ENCODE results near the gene NHLRC4.

NHLRC4 gene, protein sequence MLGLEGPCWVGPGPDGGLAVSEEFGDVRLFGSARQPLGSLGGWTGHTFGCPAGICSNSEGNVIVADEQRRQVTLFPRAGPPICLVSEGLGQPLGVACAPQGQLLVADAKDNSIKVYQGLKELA

GRCh38 chr16:566475-567372 lies at the start of gene NHLRC4:
TSS of gene NHLRC4 (plus strand) at chr16:567005. CDS start at chr16:568048, 1,043 bp downstream.
- no peak within 1 kb of the TSS for H3K9ac ChIP-seq (ENCODE audit: low read depth, low read length)
- H3K36me3 ChIP-seq (ENCODE audit: control insufficient read depth, insufficient read depth, low read length) = no peaks in the 10 kb centered on the region
- no peaks in the 10 kb centered on the region for H3K9me3 ChIP-seq (ENCODE audit: control insufficient read depth, insufficient read depth, low read length)
- peaks cover 11% of the 10 kb centered on the region for H3K4me1 ChIP-seq (ENCODE audit: control insufficient read depth, insufficient read depth, low read length)
- no peak within 1 kb of the TSS for H3K27ac ChIP-seq (ENCODE audit: low read depth, low read length)
- H3K27me3 ChIP-seq (ENCODE audit: control insufficient read depth, insufficient read depth, low read length) = peaks cover 9% of the 10 kb centered on the region
- no peak within 1 kb of the TSS for H3K4me3 ChIP-seq (ENCODE audit: low read depth, low read length)

GRCh38 chr16:518858-519257 lies 47.9 kb upstream of the NHLRC4 start:
- Histone ChIP-seq H3K9ac (ENCODE audit: low read depth, low read length) (no peak overlapping the region), H3K27me3 (ENCODE audit: control insufficient read depth, insufficient read depth, low read length) (no peaks in the 10 kb centered on the region), H3K27ac (ENCODE audit: low read depth, low read length) (no peak overlapping the region), H3K9me3 (ENCODE audit: control insufficient read depth, insufficient read depth, low read length) (no peaks in the 10 kb centered on the region), H3K36me3 (ENCODE audit: control insufficient read depth, insufficient read depth, low read length) (peaks cover 46% of the 10 kb centered on the region), H3K4me3 (ENCODE audit: low read depth, low read length) (no peak overlapping the region), H3K4me1 (ENCODE audit: control insufficient read depth, insufficient read depth, low read length) (no peaks in the 10 kb centered on the region)

DNA sequence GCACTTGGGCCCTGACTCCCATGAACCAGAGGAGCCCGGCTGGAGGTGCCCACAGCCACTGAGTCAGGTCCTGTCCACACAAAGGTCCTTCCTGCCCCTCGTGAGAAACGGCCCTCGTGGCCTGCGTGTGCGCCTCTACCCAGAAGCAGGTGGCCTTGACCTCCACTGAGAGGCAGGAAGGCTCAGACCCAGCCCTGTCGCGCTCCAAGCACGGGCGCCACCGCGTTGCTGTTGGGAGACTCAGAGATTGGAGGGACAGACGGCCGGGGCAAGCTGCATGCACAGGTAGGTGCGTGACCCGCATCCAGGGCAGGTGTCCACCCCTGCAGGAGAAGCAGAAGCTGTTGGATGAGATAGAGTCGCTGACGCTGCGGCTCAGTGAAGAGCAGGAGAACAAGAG lies 47.4 kb upstream of the NHLRC4 start:
- no peak overlapping the region for H3K9ac ChIP-seq (ENCODE audit: low read depth, low read length)
- H3K27me3 ChIP-seq (ENCODE audit: control insufficient read depth, insufficient read depth, low read length) = no peaks in the 10 kb centered on the region
- H3K4me3 ChIP-seq (ENCODE audit: low read depth, low read length) = no peak overlapping the region
- peaks cover 46% of the 10 kb centered on the region for H3K36me3 ChIP-seq (ENCODE audit: control insufficient read depth, insufficient read depth, low read length)
- H3K9me3 ChIP-seq (ENCODE audit: control insufficient read depth, insufficient read depth, low read length) = no peaks in the 10 kb centered on the region
- no peaks in the 10 kb centered on the region for H3K4me1 ChIP-seq (ENCODE audit: control insufficient read depth, insufficient read depth, low read length)
- no peak overlapping the region for H3K27ac ChIP-seq (ENCODE audit: low read depth, low read length)

DNA sequence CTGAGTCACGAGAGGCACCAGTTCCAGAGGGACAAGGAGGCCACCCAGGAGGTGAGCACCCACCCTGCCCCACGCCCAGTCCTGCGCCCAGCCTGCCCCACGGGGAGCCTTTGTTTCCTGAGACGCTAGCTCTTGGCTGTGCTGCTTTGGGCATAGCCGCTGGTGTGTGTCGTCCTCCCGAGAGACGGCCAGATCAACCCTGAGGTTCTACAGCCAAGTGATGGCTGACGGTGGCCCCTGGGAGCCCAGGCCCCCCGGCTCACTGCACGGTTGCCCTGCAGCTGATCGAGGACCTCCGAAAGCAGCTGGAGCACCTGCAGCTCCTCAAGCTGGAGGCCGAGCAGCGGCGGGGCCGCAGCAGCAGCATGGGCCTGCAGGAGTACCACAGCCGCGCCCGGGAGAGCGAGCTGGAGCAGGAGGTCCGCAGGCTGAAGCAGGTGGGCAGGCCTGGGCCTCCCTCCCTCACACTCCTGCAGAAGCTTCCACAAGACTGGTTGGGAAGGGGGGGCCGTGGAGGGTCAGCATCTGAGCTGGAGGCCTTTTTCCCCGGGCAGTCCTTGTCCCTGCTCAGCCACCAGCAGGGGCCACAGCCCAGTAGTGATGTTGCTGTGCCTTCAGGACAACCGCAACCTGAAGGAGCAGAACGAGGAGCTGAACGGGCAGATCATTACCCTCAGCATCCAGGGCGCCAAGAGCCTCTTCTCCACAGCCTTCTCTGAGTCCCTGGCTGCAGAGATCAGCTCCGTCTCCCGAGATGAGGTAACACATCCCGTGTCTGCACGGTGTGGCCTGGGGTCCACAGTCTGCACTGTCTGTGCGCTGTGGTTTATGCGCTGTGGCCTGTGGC lies 46.7 kb upstream of the NHLRC4 start:
- Histone ChIP-seq H3K4me3 (ENCODE audit: low read depth, low read length) (no peak overlapping the region), H3K36me3 (ENCODE audit: control insufficient read depth, insufficient read depth, low read length) (peaks cover 42% of the 10 kb centered on the region), H3K9me3 (ENCODE audit: control insufficient read depth, insufficient read depth, low read length) (no peaks in the 10 kb centered on the region), H3K27ac (ENCODE audit: low read depth, low read length) (no peak overlapping the region), H3K9ac (ENCODE audit: low read depth, low read length) (no peak overlapping the region), H3K27me3 (ENCODE audit: control insufficient read depth, insufficient read depth, low read length) (no peaks in the 10 kb centered on the region), H3K4me1 (ENCODE audit: control insufficient read depth, insufficient read depth, low read length) (no peaks in the 10 kb centered on the region)

DNA sequence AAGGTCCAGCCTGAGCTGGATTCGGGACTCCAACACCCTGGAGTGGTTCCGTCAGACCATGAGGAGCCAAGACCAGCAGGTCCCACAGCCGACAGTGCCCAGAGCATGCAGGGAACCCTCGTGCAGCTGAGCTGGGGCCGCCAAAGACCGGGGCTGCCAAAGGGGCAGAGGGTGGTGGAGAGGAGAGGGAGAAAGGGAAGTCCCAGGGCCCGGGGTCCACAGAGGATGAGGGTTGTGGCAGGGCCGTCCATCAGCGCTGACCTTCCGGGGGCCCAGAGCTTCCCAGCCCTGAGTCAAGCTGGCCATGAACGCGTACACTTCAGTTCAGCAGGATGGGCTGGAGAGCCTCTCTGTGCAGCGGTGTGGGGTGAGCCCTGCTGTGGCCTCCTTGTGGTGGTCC lies 46.0 kb upstream of the NHLRC4 start:
- Histone ChIP-seq H3K4me1 (ENCODE audit: control insufficient read depth, insufficient read depth, low read length) (no peaks in the 10 kb centered on the region), H3K27ac (ENCODE audit: low read depth, low read length) (no peak overlapping the region), H3K4me3 (ENCODE audit: low read depth, low read length) (no peak overlapping the region), H3K27me3 (ENCODE audit: control insufficient read depth, insufficient read depth, low read length) (no peaks in the 10 kb centered on the region), H3K9ac (ENCODE audit: low read depth, low read length) (no peak overlapping the region), H3K9me3 (ENCODE audit: control insufficient read depth, insufficient read depth, low read length) (no peaks in the 10 kb centered on the region), H3K36me3 (ENCODE audit: control insufficient read depth, insufficient read depth, low read length) (peaks cover 36% of the 10 kb centered on the region)

DNA sequence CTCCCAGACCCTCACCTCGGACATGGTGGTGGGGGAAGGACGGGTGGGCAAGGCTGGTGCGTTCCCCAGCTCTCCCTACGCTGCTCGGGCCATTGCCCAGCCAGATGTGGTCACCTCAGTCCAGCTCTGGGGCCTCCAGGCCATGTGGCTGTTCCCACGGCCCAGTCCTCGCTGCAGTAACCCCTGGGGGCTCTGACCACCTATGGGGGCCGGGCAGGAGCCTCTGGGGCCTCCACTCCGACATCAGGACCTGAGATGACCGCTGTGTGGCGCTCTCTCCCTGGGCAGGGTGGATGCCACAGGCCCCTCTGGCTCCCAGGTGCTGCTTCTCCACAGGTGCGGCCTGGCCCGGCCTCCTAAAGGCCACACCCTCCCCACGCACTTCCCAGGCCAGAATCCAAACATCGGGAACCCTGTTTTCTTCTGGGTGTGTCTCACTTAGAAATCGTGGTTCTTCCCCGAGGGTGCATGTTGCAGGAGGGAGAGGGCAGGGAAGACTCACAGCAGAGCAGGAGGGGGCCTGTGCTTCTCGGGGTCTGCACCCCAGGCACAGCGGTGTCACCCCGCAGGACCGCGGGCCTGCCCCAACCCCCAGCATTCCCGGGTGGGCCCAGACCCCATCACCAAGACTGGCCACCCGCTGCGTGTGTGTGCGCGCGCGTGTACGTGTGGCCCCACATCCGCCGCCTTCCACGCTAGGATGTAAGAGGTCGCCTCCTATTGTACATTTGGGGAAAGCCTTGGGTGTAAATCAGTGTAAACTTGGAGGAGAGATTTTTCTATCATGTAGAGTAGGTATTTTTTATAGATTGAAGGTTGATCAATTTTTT lies 45.2 kb upstream of the NHLRC4 start:
- H3K36me3 ChIP-seq (ENCODE audit: control insufficient read depth, insufficient read depth, low read length) = peaks cover 31% of the 10 kb centered on the region
- peaks cover 7% of the 10 kb centered on the region; the same call in 1 of the 2 replicates for H3K4me1 ChIP-seq (ENCODE audit: control insufficient read depth, insufficient read depth, low read length)
- no peak overlapping the region for H3K4me3 ChIP-seq (ENCODE audit: low read depth, low read length)
- no peak overlapping the region for H3K27ac ChIP-seq (ENCODE audit: low read depth, low read length)
- no peak overlapping the region for H3K9ac ChIP-seq (ENCODE audit: low read depth, low read length)
- no peaks in the 10 kb centered on the region for H3K27me3 ChIP-seq (ENCODE audit: control insufficient read depth, insufficient read depth, low read length)
- H3K9me3 ChIP-seq (ENCODE audit: control insufficient read depth, insufficient read depth, low read length) = no peaks in the 10 kb centered on the region

GRCh38 chr16:522320-523096 lies 44.3 kb upstream of the NHLRC4 start:
- Histone ChIP-seq H3K9ac (ENCODE audit: low read depth, low read length) (no peak overlapping the region), H3K4me1 (ENCODE audit: control insufficient read depth, insufficient read depth, low read length) (peaks cover 7% of the 10 kb centered on the region; the same call in 1 of the 2 replicates), H3K27ac (ENCODE audit: low read depth, low read length) (no peak overlapping the region), H3K36me3 (ENCODE audit: control insufficient read depth, insufficient read depth, low read length) (peaks cover 28% of the 10 kb centered on the region), H3K27me3 (ENCODE audit: control insufficient read depth, insufficient read depth, low read length) (no peaks in the 10 kb centered on the region), H3K4me3 (ENCODE audit: low read depth, low read length) (no peak overlapping the region), H3K9me3 (ENCODE audit: control insufficient read depth, insufficient read depth, low read length) (no peaks in the 10 kb centered on the region)

- Histone ChIP-seq H3K36me3 (ENCODE audit: control insufficient read depth, insufficient read depth, low read length) (peaks cover 28% of the 10 kb centered on the region), H3K4me1 (ENCODE audit: control insufficient read depth, insufficient read depth, low read length) (peaks cover 7% of the 10 kb centered on the region; the same call in 1 of the 2 replicates), H3K9me3 (ENCODE audit: control insufficient read depth, insufficient read depth, low read length) (no peaks in the 10 kb centered on the region), H3K9ac (ENCODE audit: low read depth, low read length) (no peak overlapping the region), H3K27me3 (ENCODE audit: control insufficient read depth, insufficient read depth, low read length) (no peaks in the 10 kb centered on the region), H3K4me3 (ENCODE audit: low read depth, low read length) (no peak overlapping the region), H3K27ac (ENCODE audit: low read depth, low read length) (no peak overlapping the region)
These were observed 43.6 kb upstream of the NHLRC4 start for GRCh38 chr16:523097-523741.

- Histone ChIP-seq H3K4me3 (ENCODE audit: low read depth, low read length) (no peak overlapping the region), H3K27me3 (ENCODE audit: control insufficient read depth, insufficient read depth, low read length) (no peaks in the 10 kb centered on the region), H3K36me3 (ENCODE audit: control insufficient read depth, insufficient read depth, low read length) (peaks cover 19% of the 10 kb centered on the region), H3K9ac (ENCODE audit: low read depth, low read length) (no peak overlapping the region), H3K9me3 (ENCODE audit: control insufficient read depth, insufficient read depth, low read length) (no peaks in the 10 kb centered on the region), H3K4me1 (ENCODE audit: control insufficient read depth, insufficient read depth, low read length) (peaks cover 13% of the 10 kb centered on the region; the same call in 1 of the 2 replicates), H3K27ac (ENCODE audit: low read depth, low read length) (no peak overlapping the region)
These were observed 42.3 kb upstream of the NHLRC4 start for GRCh38 chr16:524274-525040.
